GM13977 (cell line): ENCODE data around the gene MAB21L4.

Experiments
- DNase-seq: peaks from one replicate; pipeline ENCODE4 v3.0.0; 2012; ENCODE audit warnings: low spot score
- CTCF ChIP-seq: IDR thresholded peaks from 2 replicates; pipeline ENCODE4 v1.5.1; 2012; ENCODE audit warnings: mild to moderate bottlenecking, control low read depth; ENCODE audit not compliant: insufficient read depth; ENCODE audit errors: extremely low read depth, missing control alignments
- in situ Hi-C: fragments of 300-500 bp; cut with MboI; formaldehyde crosslinking; loops from one replicate; pipeline ENCODE4 v1.12.0; 2022; ENCODE audit warnings: low sequenced_read_pairs, low pct_unique_long_range_greater_than_20kb, mixed read lengths, inconsistent platforms; ENCODE audit not compliant: unreplicated experiment

The MAB21L4 gene

GRCh38 chr2:240895656-240896388 is at the start of gene MAB21L4:
Gene MAB21L4 (minus strand): TSS chr2:240896156. CDS start chr2:240895997, 159 bp downstream.
- TF ChIP-seq CTCF, result no peak
- in situ Hi-C loops, result no loop called here
- DNase-seq, result no peak

- in situ Hi-C loops, result no loop called here
- no peak for TF ChIP-seq CTCF
- no peak for DNase-seq
Measured at GRCh38 chr2:240936106-240936505, 40.1 kb upstream of the MAB21L4 start.

- DNase-seq, result no peak
- TF ChIP-seq CTCF, result no peak
- in situ Hi-C loops, result no loop called here
Measured at GRCh38 chr2:240935103-240935876, 39.3 kb upstream of the MAB21L4 start.

- in situ Hi-C loops, result no loop called here
- DNase-seq, result no peak
Measured at GRCh38 chr2:240934701-240935102, 38.7 kb upstream of the MAB21L4 start.

GRCh38 chr2:240933966-240934700 is 38.2 kb upstream of the MAB21L4 start:
- no peak for DNase-seq
- in situ Hi-C loops, result no loop called here
- no peak for TF ChIP-seq CTCF

More at GRCh38 chr2:240934701-240935102, 38.7 kb upstream of the MAB21L4 start:
- no peak for TF ChIP-seq CTCF
